Activated CD4-positive, CD25-positive, alpha-beta regulatory T cell treated with anti-CD3 and anti-CD28 coated beads, Interleukin-2, amount 50 U/mL, for 24 hours (primary cell): ENCODE data around the gene IL23R.
"Not testable (repeated sequence)": the region's sequence is repeated elsewhere in the genome, so short reads cannot be mapped to it uniquely, and the experiment has no call there.

ENCODE experiments used
- ATAC-seq, 2 donors: fragments of 150-1000 bp; cut with Tn5 transposase; one replicate each; pipeline ENCODE4 v1.10.0; 2021; ENCODE audit warnings: mild to moderate bottlenecking in 1 of 2, moderate library complexity in 1 of 2

IL23R gene

DNA sequence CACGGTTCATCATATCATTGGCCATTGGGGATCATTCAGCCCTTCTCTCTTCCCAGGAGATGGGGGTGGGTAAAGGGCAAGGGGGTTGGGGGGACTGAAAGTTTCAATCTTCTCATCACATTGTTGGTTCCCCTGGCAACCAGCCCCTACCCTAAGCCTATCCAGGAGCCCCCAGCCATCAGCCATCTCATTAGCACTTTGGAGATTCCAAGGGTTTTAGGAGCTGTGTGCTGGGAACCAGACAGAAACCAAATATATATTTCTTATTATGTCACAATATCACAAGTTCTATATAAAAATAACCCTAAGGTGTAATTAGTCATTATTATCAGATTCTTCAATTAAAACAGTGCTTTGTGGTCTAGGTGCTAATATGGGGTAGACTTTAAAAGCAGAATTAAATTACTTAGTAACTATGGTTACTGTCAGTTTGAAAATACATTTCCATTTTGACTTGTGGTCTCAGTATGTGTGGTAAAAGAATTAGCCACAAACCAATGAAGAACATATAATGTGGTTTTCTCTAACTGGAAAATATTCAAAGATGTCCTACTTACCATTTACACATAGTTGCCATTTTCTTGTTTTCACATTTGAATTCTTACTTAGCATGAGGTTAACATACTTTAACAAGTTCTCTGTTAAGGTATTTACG is 28.1 kb downstream of the IL23R start:
- ATAC-seq: peak; percentile 83

DNA sequence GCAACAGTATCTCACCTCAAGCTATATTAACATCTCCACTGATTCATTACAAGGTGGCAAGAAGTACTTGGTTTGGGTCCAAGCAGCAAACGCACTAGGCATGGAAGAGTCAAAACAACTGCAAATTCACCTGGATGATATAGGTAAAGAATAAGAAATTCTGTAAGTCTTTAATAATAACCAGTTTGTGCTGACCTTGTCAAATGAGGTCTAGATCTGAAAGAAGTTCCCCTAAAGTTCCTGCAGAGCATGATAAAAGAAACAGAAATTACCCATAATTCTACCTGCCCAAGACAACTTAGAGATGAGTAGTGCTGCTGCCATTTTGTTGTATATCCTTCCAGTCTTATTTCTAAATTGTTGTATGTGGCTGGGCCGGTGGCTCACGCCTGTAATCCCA is 34.5 kb downstream of the IL23R start:
- ATAC-seq: no peak

DNA sequence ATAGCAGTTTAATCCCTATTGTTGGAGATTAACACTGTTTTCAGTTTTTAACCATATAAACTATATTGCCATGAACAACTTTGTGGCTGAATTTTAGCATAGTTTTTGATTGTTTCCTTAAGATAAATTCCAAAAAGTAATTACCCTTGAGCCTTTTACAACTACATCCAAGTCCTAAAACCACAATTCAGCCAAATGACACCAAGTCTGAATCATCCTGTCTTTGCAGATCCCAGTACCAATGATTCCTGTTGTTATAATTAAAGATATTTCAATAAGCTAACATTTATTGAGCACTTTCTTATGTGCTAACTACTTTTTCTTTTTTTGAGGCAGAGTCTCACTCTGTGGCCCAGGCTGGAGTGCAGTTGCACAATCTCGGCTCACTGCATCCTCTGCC is 35.6 kb downstream of the IL23R start:
- no peak for ATAC-seq

DNA sequence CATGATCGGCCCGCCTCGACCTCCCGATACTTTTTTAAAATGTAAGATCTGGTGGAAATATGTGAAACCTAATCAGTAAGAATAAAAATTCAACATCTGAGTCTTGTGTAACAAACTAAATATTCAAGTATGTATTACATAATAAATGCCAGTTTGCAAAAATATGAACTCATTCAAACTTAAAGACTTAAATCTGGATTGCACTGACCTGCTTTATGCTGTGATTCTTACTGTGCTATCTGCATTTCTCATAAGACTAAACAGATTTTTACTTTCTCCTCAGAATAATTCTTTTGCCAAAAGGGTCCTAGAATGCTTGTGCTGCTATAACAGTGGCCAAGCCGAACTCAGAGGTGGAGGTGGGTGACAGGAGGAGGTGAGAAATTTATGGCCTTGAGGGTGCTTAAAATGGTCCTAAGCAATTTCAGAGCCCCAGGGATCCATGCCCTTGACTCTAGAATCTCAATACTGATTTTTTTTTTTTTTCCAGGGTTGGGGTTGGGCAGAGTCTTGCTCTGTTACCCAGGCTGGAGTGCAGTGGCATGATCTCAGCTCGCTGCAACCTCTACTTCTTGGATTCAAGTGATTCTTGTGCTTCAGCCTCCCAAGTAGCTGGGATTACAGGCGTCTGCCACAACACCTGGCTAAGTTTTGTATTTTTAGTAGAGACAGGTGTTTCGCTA is 38.2 kb downstream of the IL23R start:
- ATAC-seq: no peak

DNA sequence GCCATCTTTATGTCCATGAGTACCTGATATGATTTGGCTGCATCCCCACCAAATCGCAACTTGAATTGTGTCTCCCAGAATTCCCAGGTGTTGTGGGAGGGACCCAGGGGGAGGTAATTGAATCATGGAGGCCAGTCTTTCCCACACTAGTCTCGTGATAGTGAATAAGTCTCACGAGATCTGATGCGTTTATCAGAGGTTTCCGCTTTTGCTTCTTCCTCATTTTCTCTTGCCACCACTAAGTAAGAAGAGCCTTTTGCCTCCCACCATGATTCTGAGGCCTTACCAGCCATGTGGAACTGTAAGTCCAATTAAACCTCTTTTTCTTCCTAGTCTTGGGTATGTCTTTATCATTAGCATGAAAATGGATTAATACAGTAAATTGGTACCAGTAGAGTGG is 41.1 kb downstream of the IL23R start:
- not testable (repeated sequence) for ATAC-seq

DNA sequence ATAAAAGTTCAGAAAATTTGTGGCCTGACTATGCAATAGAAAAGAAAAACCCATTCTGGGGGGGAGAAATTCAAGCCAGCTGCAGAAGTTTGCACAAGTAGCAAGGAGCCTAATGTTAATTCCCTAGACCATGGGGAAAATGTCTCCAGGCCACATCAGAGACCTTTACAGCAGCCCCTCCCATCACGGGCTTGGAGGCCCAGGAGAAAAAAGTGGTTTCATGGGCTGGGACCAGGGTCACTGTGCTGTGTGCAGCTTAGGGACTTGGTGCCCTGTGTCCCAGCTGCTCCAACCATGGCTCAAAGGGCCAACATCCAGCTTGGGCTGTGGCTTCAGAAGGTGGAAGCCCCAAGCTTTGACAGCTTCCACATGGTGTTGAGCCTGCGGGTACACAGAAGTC is 42.0 kb downstream of the IL23R start:
- no peak for ATAC-seq

DNA sequence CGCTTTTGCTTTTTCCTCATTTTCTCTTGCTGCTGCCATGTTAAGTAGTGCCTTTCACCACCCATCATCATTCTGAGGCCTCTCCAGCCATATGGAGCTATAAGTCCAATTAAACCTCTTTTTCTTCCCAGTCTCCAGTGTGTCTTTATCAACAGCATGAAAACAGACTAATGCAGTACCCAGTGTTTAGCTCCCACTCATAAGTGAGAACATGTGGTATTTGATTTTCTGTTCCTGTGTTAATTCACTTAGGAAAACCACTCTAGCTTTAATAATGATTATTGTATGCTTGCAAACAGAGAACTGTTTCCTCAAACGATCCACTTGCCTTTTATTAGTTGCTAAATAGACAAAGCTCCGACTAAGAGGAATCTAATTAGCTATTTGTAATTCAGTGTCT is 43.3 kb downstream of the IL23R start:
- ATAC-seq: no peak

DNA sequence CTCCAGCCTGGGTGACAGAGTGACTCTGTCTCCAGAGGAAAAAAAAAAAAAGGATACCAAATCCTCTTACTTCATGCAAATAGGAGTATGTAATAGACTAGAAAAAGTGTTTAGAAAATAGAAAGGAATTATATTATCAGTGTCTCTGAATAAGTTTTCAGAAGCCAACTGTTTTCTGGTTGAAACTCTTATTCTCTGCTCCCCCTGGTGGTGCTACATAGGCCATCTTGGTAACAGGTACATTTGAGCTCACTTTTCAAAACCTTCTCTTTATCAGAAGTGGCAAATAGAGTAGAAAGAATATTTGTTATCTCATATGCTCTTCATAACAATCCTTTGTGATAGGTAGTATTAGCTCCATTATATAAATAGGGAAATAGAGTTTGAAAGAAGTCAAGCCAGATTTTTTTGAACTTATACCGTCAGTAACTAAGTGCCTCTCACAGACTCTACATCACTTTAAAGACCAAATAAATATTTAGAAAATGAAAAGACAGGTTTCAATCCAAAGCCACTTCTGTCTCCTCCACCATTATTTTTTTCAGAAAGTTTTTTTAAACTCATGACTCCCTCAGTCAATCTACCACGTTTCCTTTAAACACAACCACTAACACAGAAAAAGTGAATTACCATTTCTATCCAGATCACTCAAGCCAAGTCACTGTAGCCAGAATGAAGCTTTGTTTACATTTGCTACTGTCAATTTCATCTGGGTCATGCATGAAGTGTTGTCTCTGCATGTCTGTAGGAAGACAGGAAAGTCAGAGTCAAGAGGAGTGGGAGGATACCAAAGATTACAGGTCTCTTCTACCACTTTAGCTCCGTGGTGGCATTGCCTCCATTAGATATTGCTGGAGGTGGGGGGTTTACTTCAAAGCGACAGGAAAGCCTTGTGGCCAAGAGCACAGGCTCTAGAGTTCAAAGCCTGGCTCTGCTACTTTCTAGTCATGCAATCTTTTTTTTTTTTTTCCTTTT is 45.6 kb downstream of the IL23R start:
- peak; percentile 67 to 72 for ATAC-seq

DNA sequence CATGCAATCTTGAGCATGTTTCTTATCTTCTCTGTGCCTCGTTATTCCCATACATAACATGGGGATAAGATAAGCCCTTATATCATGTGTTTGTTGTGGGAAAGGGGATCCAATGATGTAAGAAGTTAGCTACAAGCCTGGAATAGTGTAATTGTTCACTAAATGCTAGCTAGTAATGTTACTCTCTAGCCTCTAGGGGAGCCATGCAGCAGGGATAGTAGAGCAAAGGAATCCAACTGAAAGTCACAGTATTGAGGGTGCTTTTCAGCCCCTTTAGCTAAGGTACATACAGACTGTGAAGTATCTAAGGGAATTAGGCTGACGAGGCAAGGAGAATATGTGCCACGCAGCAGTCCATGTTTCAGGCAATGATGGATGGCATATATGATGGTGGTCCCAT is 46.9 kb downstream of the IL23R start:
- no peak for ATAC-seq

DNA sequence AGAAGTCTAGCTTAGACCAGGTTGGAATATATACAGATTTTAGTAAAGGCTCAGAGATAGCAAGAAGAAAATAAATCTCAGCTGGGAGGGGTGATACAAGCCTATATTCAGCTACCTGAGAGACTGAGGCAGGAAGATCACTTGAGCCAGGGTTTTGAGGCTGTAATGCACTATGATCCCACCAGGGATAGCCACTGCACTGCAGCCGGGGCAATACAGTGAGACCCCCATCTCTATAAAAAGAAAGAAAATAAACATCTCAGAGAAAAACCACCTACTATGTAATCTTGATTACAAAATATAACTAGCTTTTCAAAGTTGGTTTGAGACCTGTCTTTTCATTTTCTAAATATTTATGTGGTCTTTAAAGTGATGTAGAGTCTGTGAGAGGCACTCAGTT is 47.7 kb downstream of the IL23R start:
- no peak for ATAC-seq

DNA sequence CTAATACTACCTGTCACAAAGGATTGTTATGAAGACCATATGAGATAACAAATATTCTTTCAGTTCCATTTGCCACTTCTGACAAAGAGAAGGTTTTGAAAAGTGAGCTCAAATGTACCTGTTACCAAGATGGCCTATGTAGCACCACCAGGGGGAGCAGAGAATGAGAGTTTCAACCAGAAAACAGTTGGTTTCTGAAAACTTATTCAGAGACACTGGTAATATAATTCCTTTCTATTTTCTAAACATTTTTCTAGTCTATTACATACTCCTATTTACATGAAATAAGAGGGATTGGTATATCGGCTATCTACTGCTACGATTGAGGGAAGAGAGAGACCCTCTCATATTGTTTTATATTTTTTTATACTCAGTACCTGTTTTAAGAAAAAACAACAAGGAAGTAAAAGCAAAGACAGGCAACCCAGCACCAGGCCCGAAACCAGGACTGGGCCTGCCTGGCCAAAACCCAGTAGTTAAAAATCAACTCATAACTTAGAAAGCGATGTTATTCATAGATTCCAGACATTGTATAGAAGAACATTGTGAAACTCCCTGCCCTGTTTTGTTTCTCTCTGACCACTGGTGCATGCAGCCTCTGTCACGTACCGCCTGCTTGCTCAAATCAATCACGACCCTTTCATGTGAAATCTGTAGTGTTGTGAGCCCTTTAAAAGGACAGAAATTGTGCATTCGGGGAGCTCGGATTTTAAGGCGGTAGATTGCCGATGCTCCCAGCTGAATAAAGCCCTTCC is 48.3 kb downstream of the IL23R start:
- ATAC-seq: peak; percentile 25

DNA sequence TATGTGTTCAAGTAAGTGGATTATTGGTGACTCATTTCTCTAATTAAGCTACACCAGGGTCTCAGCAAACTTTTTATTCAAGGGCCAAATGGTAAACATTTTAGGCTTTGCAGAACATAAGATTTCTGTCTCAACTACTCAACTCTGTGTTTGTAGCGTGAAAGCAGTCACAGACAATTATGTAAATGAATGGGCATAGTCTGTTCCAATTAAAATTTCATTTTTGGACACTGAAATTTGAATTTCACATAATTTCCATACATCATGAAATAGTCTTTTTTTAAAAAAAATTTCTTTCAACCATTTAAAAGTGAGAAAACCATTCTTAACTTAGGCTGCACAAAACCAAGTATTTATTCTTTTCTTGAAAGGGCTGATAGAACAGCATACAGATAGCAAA is 50.1 kb downstream of the IL23R start:
- no peak for ATAC-seq

DNA sequence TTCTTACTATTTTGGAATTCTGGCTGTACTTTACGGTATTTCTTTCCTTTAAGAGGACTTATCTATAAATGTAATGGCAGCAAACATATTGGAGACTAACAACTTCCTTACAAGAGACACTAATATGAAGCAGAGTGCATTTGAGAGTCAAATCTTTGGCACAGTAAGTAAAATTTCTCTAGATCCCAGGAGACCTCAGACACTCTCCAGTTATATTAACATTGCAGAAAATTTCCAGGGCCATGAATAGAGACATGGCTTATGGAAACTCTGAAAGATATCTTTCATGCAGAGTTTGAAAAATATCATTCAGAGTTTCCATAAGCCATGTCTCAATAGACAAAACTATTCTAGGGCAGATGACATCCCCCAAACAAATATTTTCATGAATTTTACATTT is 51.2 kb downstream of the IL23R start:
- ATAC-seq: no peak

DNA sequence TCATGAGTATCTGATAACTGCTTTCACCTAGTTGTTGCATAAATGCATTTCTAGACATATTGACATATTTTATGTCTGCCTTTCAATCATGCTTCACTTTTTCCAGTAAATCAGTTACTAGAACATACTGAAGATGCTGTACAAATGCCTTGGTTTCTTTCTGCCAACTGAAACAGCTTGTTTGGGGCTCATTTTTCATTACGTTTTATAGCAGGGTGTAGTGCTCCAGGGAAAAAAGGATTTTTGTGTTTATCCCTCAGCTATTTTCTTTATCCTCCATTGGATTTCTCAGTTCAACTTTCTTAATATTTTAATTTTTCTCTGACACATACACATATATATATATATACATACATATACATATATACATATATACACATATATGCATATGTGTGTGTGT is 51.7 kb downstream of the IL23R start:
- ATAC-seq: no peak

DNA sequence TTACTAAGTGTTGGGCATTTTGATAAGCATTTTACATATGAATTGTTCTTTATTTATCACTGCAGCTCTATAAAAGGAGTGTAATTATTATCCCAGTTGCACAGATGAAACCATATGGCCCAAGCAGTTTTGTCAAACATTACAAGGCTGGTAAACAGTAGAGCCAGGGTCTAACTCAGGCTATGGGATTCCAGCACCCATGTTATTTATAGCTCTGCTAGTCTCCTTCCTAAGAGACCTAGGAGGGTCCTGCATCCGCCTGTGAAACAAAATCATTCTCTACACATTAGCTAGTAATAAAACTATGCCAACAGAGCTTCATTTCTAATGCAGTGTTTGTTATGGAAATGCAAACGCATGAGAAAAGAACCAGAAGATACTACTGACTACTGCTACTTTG is 58.6 kb downstream of the IL23R start:
- ATAC-seq: no peak

DNA sequence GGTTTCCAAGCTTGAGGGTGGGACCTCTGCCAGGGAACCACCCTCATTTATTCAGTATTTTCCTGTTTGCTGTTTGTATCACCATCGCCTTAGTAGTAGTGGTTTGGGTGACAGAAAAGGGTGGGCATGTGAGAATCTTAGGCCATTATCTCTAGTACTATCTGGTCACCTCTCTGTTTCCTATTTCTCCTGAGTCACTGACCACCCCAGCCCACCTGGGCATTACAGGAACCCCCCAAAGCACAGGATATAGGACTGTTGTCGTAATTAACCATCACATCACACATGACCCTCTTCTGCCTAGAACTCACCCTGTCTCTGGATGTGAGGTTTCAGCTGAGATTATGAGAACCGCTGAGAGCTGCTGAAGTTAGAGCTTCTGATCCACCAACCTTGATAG is 60.4 kb downstream of the IL23R start:
- no peak for ATAC-seq

DNA sequence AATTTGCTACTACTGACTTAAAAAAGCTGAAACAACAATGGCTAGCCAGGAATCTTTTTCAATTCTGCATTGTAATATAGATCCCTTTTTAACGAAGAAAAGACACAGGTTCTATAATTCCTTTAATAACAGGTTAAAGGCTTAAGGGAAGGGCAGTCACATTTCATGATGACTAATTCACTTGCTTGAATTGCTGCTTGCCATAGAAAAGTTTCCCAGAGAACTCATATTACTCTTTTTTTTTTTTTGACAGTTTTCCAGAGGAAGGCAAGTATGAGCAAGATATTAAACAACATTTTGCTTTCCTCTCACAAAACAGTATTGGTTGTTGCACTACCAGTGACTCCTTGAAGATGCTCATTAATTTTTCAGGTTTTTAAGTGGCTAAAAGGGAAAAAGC is 60.9 kb downstream of the IL23R start:
- no peak for ATAC-seq

DNA sequence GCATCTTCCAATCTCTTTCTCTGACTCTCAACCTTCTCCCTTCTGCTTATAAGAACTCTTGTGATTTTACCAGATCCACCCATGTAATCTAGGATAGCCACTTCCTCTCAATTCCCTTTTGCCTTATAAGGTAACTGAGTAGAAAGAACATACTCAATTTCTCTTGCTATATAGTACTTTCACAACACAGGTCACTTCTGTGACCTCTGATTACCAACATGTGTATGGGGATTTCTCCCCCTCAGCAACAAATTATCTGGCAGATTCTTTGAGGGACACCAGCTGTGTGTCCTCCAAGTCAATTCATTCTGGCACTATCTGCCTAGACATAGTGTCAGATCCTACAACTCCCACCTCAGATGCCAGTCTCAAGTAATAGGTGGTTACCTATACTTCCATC is 62.5 kb downstream of the IL23R start:
- ATAC-seq: no peak

DNA sequence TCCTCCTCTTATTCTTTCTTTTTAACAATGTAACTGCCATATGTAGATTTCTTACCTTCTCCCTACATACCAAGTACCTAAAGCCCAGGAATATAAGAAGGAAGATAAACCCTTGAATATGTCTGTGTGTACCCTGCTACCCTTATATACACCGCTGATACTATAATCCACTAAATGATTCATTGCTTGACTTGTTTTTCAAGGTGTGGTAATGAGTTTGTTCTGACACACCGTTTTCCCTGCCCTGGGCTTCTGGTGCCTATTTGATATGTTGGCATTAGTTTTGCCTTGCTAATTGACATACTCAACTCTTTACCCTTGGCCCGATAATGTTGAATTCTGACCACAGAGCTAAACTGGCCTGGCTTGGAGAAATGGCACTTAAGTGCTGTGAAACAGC is 64.3 kb downstream of the IL23R start:
- ATAC-seq: peak in 1 of 2 donors; percentile 24

DNA sequence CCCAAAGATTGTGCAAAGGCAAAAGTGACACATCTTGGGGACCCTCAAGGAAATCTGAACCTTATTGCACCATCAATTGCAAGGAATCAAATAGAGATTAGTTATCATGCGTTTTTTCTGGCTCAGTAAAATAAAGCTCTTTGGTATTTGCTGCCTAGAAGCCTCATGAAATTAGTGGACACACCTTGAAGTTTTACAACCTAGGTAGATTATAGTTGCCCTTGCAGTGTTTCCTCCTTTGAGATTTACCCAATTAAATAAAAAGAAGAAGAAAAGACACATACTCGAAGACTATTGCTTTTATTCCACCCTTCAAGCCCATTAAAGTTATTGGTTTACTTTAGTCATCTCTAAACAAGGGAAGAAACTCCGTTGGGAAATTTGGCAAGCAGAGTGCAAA is 70.0 kb downstream of the IL23R start:
- no peak for ATAC-seq

DNA sequence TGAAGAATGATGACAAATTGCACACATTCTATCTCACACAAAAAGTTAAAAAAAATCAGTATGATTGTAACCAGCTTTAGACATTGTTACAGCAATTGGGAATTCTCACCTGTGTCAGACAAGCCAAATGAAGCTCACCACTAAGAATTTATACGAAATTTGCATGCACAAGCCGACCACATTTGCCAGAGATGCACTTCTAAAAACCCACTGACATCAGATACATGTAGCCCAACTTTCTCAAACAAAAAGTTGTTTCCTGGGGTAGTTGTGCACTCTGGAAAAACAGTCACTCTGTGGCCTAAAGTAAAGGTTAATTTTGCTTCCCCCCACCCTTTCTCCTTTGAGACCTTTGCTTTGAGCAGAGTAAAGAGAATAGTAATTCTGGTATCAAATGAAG is 73.5 kb downstream of the IL23R start:
- ATAC-seq: no peak

DNA sequence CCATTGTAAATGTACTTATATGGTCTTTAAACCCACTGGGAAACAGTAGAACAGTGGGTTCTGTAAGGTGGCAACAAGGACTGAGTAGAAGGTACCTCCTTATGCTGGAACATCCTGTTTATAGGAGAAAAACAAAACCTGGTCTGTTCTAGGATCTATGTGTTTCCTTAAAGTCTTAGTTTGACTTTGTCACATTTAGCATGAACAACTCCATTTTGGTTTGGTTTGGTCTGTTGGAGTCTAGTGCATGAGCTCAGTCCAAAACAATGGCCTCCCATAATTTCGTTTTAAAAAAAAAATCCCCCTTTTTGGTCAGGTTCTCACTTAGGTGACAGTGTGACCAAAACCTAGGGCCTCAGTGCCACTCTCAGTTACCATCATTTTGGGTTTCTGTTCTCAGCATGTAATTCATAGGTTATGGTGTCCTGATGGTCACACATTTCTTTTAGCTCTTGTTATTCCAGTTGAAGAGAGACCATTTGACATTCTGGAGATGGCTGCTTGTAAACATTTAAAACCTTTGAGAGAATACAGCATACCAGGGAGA is 75.0 kb downstream of the IL23R start:
- ATAC-seq: no peak

DNA sequence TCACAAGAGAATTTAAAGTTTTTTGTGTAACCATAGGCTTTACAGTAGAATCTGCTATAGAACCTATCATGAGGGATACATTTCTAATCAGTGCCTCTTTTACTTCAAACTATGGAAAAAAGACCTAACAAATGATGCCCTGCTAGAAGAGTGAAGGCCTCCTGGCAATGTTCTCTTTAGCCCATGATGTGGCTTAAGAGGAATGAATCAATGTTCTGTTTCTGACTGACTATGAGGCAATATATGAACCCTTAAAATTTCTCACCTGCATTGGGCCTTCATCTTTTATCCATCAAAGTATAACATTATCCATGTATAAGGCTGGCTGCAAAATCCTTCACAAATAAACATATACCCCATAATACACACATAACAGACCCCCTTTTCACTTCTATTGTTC is 75.8 kb downstream of the IL23R start:
- ATAC-seq: no peak
